Measurements from ENCODE around the gene SLC25A48.

GRCh38 chr5:135834639-135835529 lies at the start of gene SLC25A48:
- TF ChIP-seq CTCF (IDR thresholded peaks at IDR 0.05), result peak; percentile 81
- TF ChIP-seq ZFX (IDR thresholded peaks at IDR 0.05; ENCODE audit: borderline replicate concordance), result no peak

Data from 22Rv1 (cell line).